ENCODE data around the gene CNOT9.

DNA sequence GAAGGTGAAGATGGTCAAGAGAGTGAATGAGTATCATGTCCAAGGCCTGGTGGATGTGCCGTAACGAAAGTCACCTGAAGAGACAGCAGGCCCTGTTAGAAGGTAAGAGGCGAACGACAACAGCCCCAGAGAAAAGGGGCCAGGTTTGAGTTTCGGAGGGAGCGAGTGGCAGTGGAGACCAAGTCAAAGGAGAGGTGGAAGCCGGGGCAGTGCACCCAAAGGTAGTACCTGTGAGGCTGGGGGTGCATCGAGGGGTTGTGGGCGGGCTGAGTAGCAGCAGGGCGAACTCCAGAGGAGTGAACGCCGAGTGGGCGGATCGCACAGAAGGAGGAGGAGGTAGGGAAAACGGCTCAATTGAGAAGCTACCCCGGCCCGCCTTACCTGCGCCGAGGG is 846 bp upstream of the CNOT9 start:
- no peak for TF ChIP-seq POLR2A (IDR thresholded peaks at IDR 0.05; ENCODE audit: low read length)
- no peak for TF ChIP-seq GATA1 (IDR thresholded peaks at IDR 0.05; ENCODE audit: low read depth, low read length)
